Stimulated activated effector memory CD8-positive, alpha-beta T cell treated with anti-CD3 and anti-CD28 coated beads, Interleukin-12 subunit alpha, Interleukin-12 subunit beta, amount 100 ng/mL, for 72 hours (primary cell): ENCODE data around the gene CPZ.

Experiments
- ATAC-seq: fragments of 150-1000 bp; cut with Tn5 transposase; 2 replicates; pipeline ENCODE4 v1.10.0; 2021
- DNase-seq, 2 donors: peaks; one replicate each; pipeline ENCODE4 v3.0.0; 2021 to 2022; ENCODE audit warnings: low spot score in 2 of 2
- H3K27ac Mint-ChIP-seq: one replicate; pipeline ENCODE4 v1.8.0; 2022; ENCODE audit warnings: mild to moderate bottlenecking, mixed read lengths
- H3K36me3 Mint-ChIP-seq: one replicate; pipeline ENCODE4 v1.8.0; 2022; ENCODE audit warnings: mild to moderate bottlenecking, mixed read lengths
- H3K4me1 Mint-ChIP-seq: one replicate; pipeline ENCODE4 v1.8.0; 2022; ENCODE audit warnings: mixed read lengths
- H3K4me3 Mint-ChIP-seq: one replicate; pipeline ENCODE4 v1.8.0; 2022; ENCODE audit warnings: mild to moderate bottlenecking, mixed read lengths
- H3K9me3 Mint-ChIP-seq: one replicate; pipeline ENCODE4 v1.8.0; 2022; ENCODE audit warnings: mixed read lengths

The CPZ gene

GRCh38 chr4:8582941-8583654, 9.5 kb upstream of the CPZ start:
- Mint-ChIP-seq H3K4me1 (no peaks in the 10 kb centered on the region), H3K4me3 (no peak overlapping the region), H3K9me3 (no peaks in the 10 kb centered on the region), H3K27ac (no peak overlapping the region), H3K36me3 (no peaks in the 10 kb centered on the region)
- ATAC-seq (no peak), DNase-seq (no peak)

GRCh38 chr4:8583655-8584025, 8.9 kb upstream of the CPZ start:
- Mint-ChIP-seq H3K4me3 (no peak overlapping the region), H3K36me3 (no peaks in the 10 kb centered on the region), H3K4me1 (no peaks in the 10 kb centered on the region), H3K9me3 (no peaks in the 10 kb centered on the region), H3K27ac (no peak overlapping the region)
- no peak for DNase-seq
- ATAC-seq: no peak

GRCh38 chr4:8585186-8585585, 7.4 kb upstream of the CPZ start:
- Mint-ChIP-seq H3K4me3 (no peak overlapping the region), H3K36me3 (no peaks in the 10 kb centered on the region), H3K4me1 (no peaks in the 10 kb centered on the region), H3K27ac (no peak overlapping the region), H3K9me3 (no peaks in the 10 kb centered on the region)
- ATAC-seq (no peak), DNase-seq (no peak)

GRCh38 chr4:8585721-8586212, 6.8 kb upstream of the CPZ start:
- no peaks in the 10 kb centered on the region for H3K36me3 Mint-ChIP-seq
- ATAC-seq: no peak
- no peaks in the 10 kb centered on the region for H3K9me3 Mint-ChIP-seq
- H3K27ac Mint-ChIP-seq: no peak overlapping the region
- no peak for DNase-seq
- H3K4me3 Mint-ChIP-seq: no peak overlapping the region
- H3K4me1 Mint-ChIP-seq: no peaks in the 10 kb centered on the region

GRCh38 chr4:8586246-8586645, 6.3 kb upstream of the CPZ start:
- no peak overlapping the region for H3K4me3 Mint-ChIP-seq
- H3K27ac Mint-ChIP-seq: no peak overlapping the region
- DNase-seq (no peak), ATAC-seq (no peak)
- H3K4me1 Mint-ChIP-seq: no peaks in the 10 kb centered on the region
- no peaks in the 10 kb centered on the region for H3K9me3 Mint-ChIP-seq
- no peaks in the 10 kb centered on the region for H3K36me3 Mint-ChIP-seq

GRCh38 chr4:8586671-8587468, 5.7 kb upstream of the CPZ start:
- Mint-ChIP-seq H3K4me1 (no peaks in the 10 kb centered on the region), H3K4me3 (no peak overlapping the region), H3K9me3 (no peaks in the 10 kb centered on the region), H3K36me3 (no peaks in the 10 kb centered on the region), H3K27ac (no peak overlapping the region)
- DNase-seq (no peak), ATAC-seq (no peak)

GRCh38 chr4:8587469-8588195, 4.9 kb upstream of the CPZ start:
- H3K36me3 Mint-ChIP-seq: no peaks in the 10 kb centered on the region
- no peak overlapping the region for H3K4me3 Mint-ChIP-seq
- ATAC-seq: no peak
- no peaks in the 10 kb centered on the region for H3K9me3 Mint-ChIP-seq
- H3K27ac Mint-ChIP-seq: no peak overlapping the region
- no peaks in the 10 kb centered on the region for H3K4me1 Mint-ChIP-seq
- no peak for DNase-seq

- no peak for DNase-seq
- ATAC-seq: no peak
- Mint-ChIP-seq H3K4me1 (no peaks in the 10 kb centered on the region), H3K36me3 (no peaks in the 10 kb centered on the region), H3K9me3 (no peaks in the 10 kb centered on the region), H3K27ac (no peak overlapping the region), H3K4me3 (no peak overlapping the region)
These were observed 4.4 kb upstream of the CPZ start for GRCh38 chr4:8588196-8588470.

- H3K4me1 Mint-ChIP-seq: peaks cover 7% of the 10 kb centered on the region
- DNase-seq (no peak), ATAC-seq (no peak)
- no peaks in the 10 kb centered on the region for H3K9me3 Mint-ChIP-seq
- no peaks in the 10 kb centered on the region for H3K36me3 Mint-ChIP-seq
- H3K4me3 Mint-ChIP-seq: no peak overlapping the region
- no peak overlapping the region for H3K27ac Mint-ChIP-seq
These were observed 3.2 kb upstream of the CPZ start for GRCh38 chr4:8589336-8589735.

- ATAC-seq: no peak
- no peak overlapping the region for H3K27ac Mint-ChIP-seq
- no peak overlapping the region for H3K4me3 Mint-ChIP-seq
- peaks cover 9% of the 10 kb centered on the region for H3K4me1 Mint-ChIP-seq
- H3K36me3 Mint-ChIP-seq: no peaks in the 10 kb centered on the region
- no peaks in the 10 kb centered on the region for H3K9me3 Mint-ChIP-seq
- no peak for DNase-seq
These were observed 2.6 kb upstream of the CPZ start for GRCh38 chr4:8589823-8590545.

GRCh38 chr4:8590546-8590880, 2.1 kb upstream of the CPZ start:
- no peak overlapping the region for H3K27ac Mint-ChIP-seq
- H3K4me1 Mint-ChIP-seq: peaks cover 9% of the 10 kb centered on the region
- ATAC-seq (no peak), DNase-seq (no peak)
- no peak overlapping the region for H3K4me3 Mint-ChIP-seq
- H3K36me3 Mint-ChIP-seq: no peaks in the 10 kb centered on the region
- no peaks in the 10 kb centered on the region for H3K9me3 Mint-ChIP-seq

- no peak for ATAC-seq
- DNase-seq: no peak
- Mint-ChIP-seq H3K9me3 (no peaks in the 10 kb centered on the region), H3K4me3 (no peak overlapping the region), H3K27ac (no peak overlapping the region), H3K36me3 (no peaks in the 10 kb centered on the region), H3K4me1 (peaks cover 9% of the 10 kb centered on the region)
These were observed 1.5 kb upstream of the CPZ start for GRCh38 chr4:8591114-8591513.

GRCh38 chr4:8591626-8592365, 769 bp upstream of the CPZ start:
- no peak overlapping the region for H3K27ac Mint-ChIP-seq
- no peak overlapping the region for H3K4me3 Mint-ChIP-seq
- no peak for DNase-seq
- ATAC-seq: no peak
- peaks cover 9% of the 10 kb centered on the region for H3K4me1 Mint-ChIP-seq
- H3K36me3 Mint-ChIP-seq: no peaks in the 10 kb centered on the region
- H3K9me3 Mint-ChIP-seq: no peaks in the 10 kb centered on the region

GRCh38 chr4:8593264-8594096, 915 bp downstream of the CPZ start:
- peaks cover 9% of the 10 kb centered on the region for H3K4me1 Mint-ChIP-seq
- no peak for DNase-seq
- no peak overlapping the region for H3K4me3 Mint-ChIP-seq

More at GRCh38 chr4:8593264-8594096, 915 bp downstream of the CPZ start:
- H3K36me3 Mint-ChIP-seq: no peaks in the 10 kb centered on the region
- no peak overlapping the region for H3K27ac Mint-ChIP-seq
- no peak for ATAC-seq
- no peaks in the 10 kb centered on the region for H3K9me3 Mint-ChIP-seq
